ENCODE results near the gene RAB3IL1. TPM values are rescaled to one million over a fixed set of nuclear protein-coding genes. Genes with fewer than 3 reads are reported as not detected.

RAB3IL1 gene
- total and polyA plus RNA-seq, 9 of the 15 experiments (the other 6 are each of a cell fraction or from before 2014, with no cell fraction given), result 0.15 to 42.6 (median 15.5) TPM

GRCh38 chr11:61966734-61967115 lies 49.4 kb upstream of the RAB3IL1 start (continued):
- no peak; a peak in 1 of 4 replicates for TF ChIP-seq MNT (conservative IDR thresholded peaks at IDR 0.05)
- TF ChIP-seq BRD4 (IDR thresholded peaks at IDR 0.05), result no peak
- no peak for TF ChIP-seq SPI1 (IDR thresholded peaks at IDR 0.05; ENCODE audit: borderline replicate concordance, low read depth, low read length)
- TF ChIP-seq ZNF347 (CRISPR knock-in tag; IDR thresholded peaks at IDR 0.05; ENCODE audit: low read depth), result no peak
- no peak for TF ChIP-seq ASH1L (IDR thresholded peaks at IDR 0.05; ENCODE audit: borderline replicate concordance, low read depth, partially characterized antibody)
- TF ChIP-seq SFPQ (IDR thresholded peaks at IDR 0.05; ENCODE audit: low read depth, low read length), result no peak
- TF ChIP-seq ZNF780A (CRISPR knock-in tag; IDR thresholded peaks at IDR 0.05), result no peak
- no peak for TF ChIP-seq ZNF644 (tag; IDR thresholded peaks at IDR 0.05; ENCODE audit: low read depth)
- TF ChIP-seq KAT7 (CRISPR knock-in tag; IDR thresholded peaks at IDR 0.05; ENCODE audit: borderline replicate concordance), result peak; percentile 1; the same call in 1 of the 2 replicates
- TF ChIP-seq ZNF184 (CRISPR knock-in tag; IDR thresholded peaks at IDR 0.05), result no peak
- no peak for TF ChIP-seq ZKSCAN3 (CRISPR knock-in tag; IDR thresholded peaks at IDR 0.05)
- TF ChIP-seq ZKSCAN1 (IDR thresholded peaks at IDR 0.05; ENCODE audit: low read depth, low read length), result no peak
- no peak for TF ChIP-seq IFI16 (CRISPR knock-in tag; IDR thresholded peaks at IDR 0.05)
- no peak; the same call in 1 of the 2 replicates for TF ChIP-seq PYGO2 (tag; IDR thresholded peaks at IDR 0.05)
- no peak; the same call in 1 of the 2 replicates for TF ChIP-seq VEZF1 (CRISPR knock-in tag; IDR thresholded peaks at IDR 0.05)
- no peak for TF ChIP-seq ETV1 (tag; conservative IDR thresholded peaks at IDR 0.05; ENCODE audit: low read depth)
- peak; percentile 93 for TF ChIP-seq GATA2 (CRISPR knock-in tag; IDR thresholded peaks at IDR 0.05)
- TF ChIP-seq TEAD4 (IDR thresholded peaks at IDR 0.05; ENCODE audit: low read length), result peak; percentile 94
- TF ChIP-seq TEAD4 (CRISPR knock-in tag; IDR thresholded peaks at IDR 0.05; ENCODE audit: borderline replicate concordance), result no peak
- TF ChIP-seq RFX5 (IDR thresholded peaks at IDR 0.05; ENCODE audit: low read depth, low read length), result no peak
- no peak for TF ChIP-seq GABPB1 (CRISPR knock-in tag; IDR thresholded peaks at IDR 0.05)
- TF ChIP-seq NFIC (IDR thresholded peaks at IDR 0.05), result no peak; the same call in 1 of the 2 replicates
- TF ChIP-seq POLR3A (IDR thresholded peaks at IDR 0.05; ENCODE audit: borderline replicate concordance, extremely low read depth, insufficient read depth, insufficient read length), result no peak
- TF ChIP-seq SP1 (CRISPR knock-in tag; IDR thresholded peaks at IDR 0.05), result 0 out of 2 replicates have a peak, but pooled peaks have one; percentile 25
- TF ChIP-seq ZNF24 (IDR thresholded peaks at IDR 0.05), result no peak
- TF ChIP-seq ELF2 (CRISPR knock-in tag; IDR thresholded peaks at IDR 0.05), result no peak

Measured in K562 (cell line).